Body of pancreas (tissue), 4 donors: Measurements from ENCODE around the gene ZNF345. TPM values are rescaled to one million over a fixed set of nuclear protein-coding genes. Genes with fewer than 3 reads are reported as not detected.

ENCODE experiments used
- ATAC-seq: fragments of 150-250 bp; one replicate; pipeline ENCODE4 v1.9.1; 2016
- DNase-seq, 4 donors: peaks; one replicate each; pipeline ENCODE4 v3.0.0-alpha.2; 2019
- H3K27ac ChIP-seq, 4 donors: fragments of 200-600 bp; sonication (generic); 1 replicate in 3 of 4; 2 replicates in 1 of 4; pipeline versions ENCODE4 v1.5.1 to v1.6.1; 2016 to 2019; ENCODE audit warnings: mild to moderate bottlenecking in 1 of 4, mixed read lengths in 1 of 4, moderate library complexity in 1 of 4
- H3K27me3 ChIP-seq, 2 donors: fragments of 200-600 bp; sonication (generic); one replicate each; pipeline ENCODE4 v1.6.0; 2016; ENCODE audit warnings: mild to moderate bottlenecking in 1 of 2
- H3K36me3 ChIP-seq, 2 donors: fragments of 200-600 bp; sonication (generic); replicated peaks in 1 of 2; 2 replicates each; pipeline ENCODE4 v1.5.1; 2016; ENCODE audit warnings: low read depth in 2 of 2; ENCODE audit not compliant: insufficient read depth in 1 of 2
- H3K4me1 ChIP-seq: fragments of 200-600 bp; sonication (generic); one replicate; pipeline ENCODE4 v1.6.0; 2016
- H3K4me3 ChIP-seq, 2 donors: fragments of 200-600 bp; sonication (generic); 1 replicate in 1 of 2; 2 replicates in 1 of 2; pipeline ENCODE4 v1.5.1; 2016 to 2019
- H3K9me3 ChIP-seq, 3 donors: fragments of 200-600 bp; sonication (generic); 1 replicate in 2 of 3; 2 replicates in 1 of 3; pipeline ENCODE4 v1.5.1; 2016
- POLR2A ChIP-seq, 3 donors: fragments of 450-650 bp; IDR thresholded peaks; one replicate each; pipeline ENCODE4 v1.6.1; 2016; ENCODE audit warnings: antibody characterized with exemption in 3 of 3, mild to moderate bottlenecking in 2 of 3
- WGBS, 2 donors: methylation state at CpG; one replicate each; pipeline ENCODE4 v1.1.5; 2017; 5-methylcytosine and 5-hydroxymethylcytosine counted together
- intact Hi-C: fragments of 100-400 bp; cut with DNase I; formaldehyde crosslinking; loops from one replicate; pipeline ENCODE4 v1.15.1; 2023
- total RNA-seq, 2 donors: library from RNA; depleted of rRNA; stranded (reverse); fragments of >200 nt; gene quantifications; one replicate each; pipeline ENCODE4 v1.1.0, GENCODE V29; 2016
- TF ChIP-seq, protein P1 (sequence below), 7 experiments: fragments of 450-650 bp in 4 of 7; fragments of 200-600 bp in 3 of 7; sonication (generic) in 3 of 7; IDR thresholded peaks; one replicate each; pipeline ENCODE4 v1.5.1; 2016 to 2019; ENCODE audit warnings: antibody characterized with exemption in 7 of 7

Gene ZNF345
- 1 to 10 TPM; 1.3 TPM for total RNA-seq

DNA sequence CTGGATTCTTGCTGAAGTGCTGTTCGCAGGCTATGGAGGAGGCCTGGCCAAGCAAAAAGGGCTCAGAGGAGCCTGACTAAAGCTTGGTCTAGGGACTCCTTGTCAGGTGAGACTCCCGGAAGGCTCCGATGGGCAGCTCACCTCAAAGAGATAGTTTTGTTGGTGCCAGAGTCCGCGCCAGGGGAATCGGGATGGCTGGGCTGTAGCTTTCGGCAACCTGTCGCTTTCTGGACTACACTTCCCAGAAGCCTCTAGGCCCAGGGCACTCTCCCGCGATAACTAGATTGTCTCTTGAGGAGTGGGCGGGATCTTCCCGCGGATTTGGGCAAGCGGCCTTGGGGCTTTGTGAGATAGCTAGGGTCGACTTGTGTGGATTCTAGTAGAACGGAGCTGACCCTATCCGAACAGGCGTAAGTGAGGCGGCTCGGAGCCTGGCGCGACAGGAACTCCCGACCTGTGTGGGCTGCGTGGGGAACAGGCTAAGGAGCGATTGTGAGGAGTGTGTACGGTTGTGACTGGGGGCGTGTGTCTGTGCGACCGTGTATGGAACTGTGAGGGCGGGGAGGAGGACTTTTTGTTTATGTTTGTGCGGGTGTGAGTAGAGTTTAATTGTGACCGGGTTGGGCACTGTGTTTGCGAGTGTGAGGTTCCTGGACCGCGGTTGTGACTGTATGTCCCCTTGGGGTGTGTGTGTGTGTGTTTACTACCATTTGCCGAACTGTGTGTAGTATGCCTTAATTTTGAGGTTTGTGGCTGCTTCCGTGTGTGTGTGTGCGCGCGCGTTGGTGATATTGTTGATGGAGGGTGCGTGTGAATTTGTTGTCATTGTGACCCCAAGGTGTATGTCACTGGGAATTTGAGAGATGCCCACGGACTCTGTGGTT, at the start of gene ZNF345:
Gene ZNF345 (plus strand): TSS at position 318 of the 884 bp plus-strand sequence. CDS start 25,955 bp downstream, outside the sequence.
- intact Hi-C loops = no loop called here
- Histone ChIP-seq H3K36me3 (no peaks in the 10 kb centered on the region), H3K4me1 (peaks cover 13% of the 10 kb centered on the region), H3K27me3 (no peaks in the 10 kb centered on the region), H3K9me3 (no peaks in the 10 kb centered on the region), H3K27ac (peak within 1 kb of the TSS; percentile 78 to 84 (median 81)), H3K4me3 (peak within 1 kb of the TSS; percentile 72 to 86)
- 0 to 1% methylated on average over 25 to 43 of the region's 43 CpGs for WGBS, 2 donors
- ATAC-seq (peak; percentile 94), DNase-seq (peak; percentile 89 to 95 (median 93))
- TF ChIP-seq, protein P1, sequence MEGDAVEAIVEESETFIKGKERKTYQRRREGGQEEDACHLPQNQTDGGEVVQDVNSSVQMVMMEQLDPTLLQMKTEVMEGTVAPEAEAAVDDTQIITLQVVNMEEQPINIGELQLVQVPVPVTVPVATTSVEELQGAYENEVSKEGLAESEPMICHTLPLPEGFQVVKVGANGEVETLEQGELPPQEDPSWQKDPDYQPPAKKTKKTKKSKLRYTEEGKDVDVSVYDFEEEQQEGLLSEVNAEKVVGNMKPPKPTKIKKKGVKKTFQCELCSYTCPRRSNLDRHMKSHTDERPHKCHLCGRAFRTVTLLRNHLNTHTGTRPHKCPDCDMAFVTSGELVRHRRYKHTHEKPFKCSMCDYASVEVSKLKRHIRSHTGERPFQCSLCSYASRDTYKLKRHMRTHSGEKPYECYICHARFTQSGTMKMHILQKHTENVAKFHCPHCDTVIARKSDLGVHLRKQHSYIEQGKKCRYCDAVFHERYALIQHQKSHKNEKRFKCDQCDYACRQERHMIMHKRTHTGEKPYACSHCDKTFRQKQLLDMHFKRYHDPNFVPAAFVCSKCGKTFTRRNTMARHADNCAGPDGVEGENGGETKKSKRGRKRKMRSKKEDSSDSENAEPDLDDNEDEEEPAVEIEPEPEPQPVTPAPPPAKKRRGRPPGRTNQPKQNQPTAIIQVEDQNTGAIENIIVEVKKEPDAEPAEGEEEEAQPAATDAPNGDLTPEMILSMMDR (IDR thresholded peaks at IDR 0.05) = no peak
- TF ChIP-seq POLR2A (IDR thresholded peaks at IDR 0.05) = peak in 2 of 3 donors; percentile 48 to 59

DNA sequence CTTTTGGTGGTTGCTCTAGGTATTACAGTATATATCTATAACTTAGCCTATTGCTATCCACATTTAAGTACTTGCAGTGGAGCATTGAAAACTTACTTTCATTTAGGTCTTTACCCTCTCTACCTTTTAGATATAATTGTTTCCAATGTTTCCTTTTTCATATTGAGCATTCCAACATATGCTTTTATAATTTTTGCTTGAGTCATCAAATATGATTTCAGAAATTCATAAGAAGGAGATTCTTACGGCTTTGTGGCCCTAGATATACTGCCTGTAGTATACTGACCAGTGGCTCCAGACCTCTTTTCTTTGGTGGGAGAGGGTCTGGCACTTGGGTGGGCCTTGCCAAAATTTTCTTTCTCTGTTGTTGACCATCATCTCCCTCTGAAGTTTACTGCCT, 45.3 kb upstream of the ZNF345 start:
- Histone ChIP-seq H3K36me3 (no peaks in the 10 kb centered on the region), H3K4me1 (no peaks in the 10 kb centered on the region), H3K4me3 (no peak overlapping the region), H3K27me3 (no peaks in the 10 kb centered on the region), H3K9me3 (peaks cover 0 to 43% (median 0%) of the 10 kb centered on the region in 3 donors), H3K27ac (no peak overlapping the region)
- no peak for DNase-seq
- no peak for ATAC-seq
- 86 to 97% methylated on average over 1 of the region's 1 CpG for WGBS, 2 donors
- intact Hi-C loops = no loop called here
- TF ChIP-seq, protein P1 (IDR thresholded peaks at IDR 0.05) = peak in 1 of 7 experiments; percentile 23
- no peak for TF ChIP-seq POLR2A (IDR thresholded peaks at IDR 0.05)

DNA sequence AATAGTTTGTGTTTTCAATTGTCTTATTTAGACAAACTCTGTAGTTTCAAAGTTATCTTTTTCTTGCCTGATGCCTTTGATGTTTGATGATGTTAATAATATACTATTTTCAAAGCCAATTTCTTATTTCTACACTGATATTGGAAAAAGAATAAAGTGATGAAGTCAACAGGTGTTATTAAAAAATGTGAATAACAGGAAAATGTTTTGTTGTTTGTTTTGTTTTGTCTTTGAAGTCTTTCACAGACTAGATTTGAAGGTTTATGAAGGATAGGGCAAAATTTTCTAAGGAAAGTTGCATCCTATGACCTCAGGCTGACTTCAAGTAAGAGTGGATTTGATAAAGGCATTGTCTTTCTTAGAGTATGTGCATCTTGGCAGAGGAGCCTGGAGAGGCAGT, 43.6 kb upstream of the ZNF345 start:
- Histone ChIP-seq H3K9me3 (peaks cover 0 to 49% (median 0%) of the 10 kb centered on the region in 3 donors), H3K27ac (no peak overlapping the region), H3K27me3 (no peaks in the 10 kb centered on the region), H3K36me3 (peaks cover 0 to 1% of the 10 kb centered on the region in 2 donors), H3K4me3 (no peak overlapping the region), H3K4me1 (no peaks in the 10 kb centered on the region)
- no peak for ATAC-seq
- no peak for DNase-seq
- intact Hi-C loops = no loop called here
- no peak for TF ChIP-seq POLR2A (IDR thresholded peaks at IDR 0.05)
- TF ChIP-seq, protein P1 (IDR thresholded peaks at IDR 0.05) = no peak

DNA sequence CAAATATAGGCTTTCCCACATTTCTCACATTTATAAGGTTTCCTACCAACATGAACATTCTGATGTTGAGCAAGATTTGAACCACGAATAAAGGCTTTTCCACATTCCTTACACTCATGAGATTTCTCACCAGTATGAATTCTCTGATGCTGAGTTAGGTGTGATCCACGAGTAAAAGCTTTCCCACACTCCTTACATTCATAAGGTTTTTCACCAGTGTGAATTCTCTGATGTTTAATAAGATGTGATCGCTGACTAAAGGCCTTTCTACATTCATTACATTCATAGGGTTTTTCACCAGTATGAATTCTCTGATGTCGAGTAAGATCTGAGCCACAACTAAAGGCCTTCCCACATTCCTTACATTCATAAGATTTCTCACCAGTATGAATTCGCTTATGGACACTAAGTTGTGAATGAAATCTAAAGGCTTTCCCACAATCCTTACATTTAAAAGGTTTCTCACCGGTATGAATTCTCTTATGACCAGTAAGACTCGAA, 31.5 kb upstream of the ZNF345 start:
- no peak overlapping the region for H3K4me3 ChIP-seq
- TF ChIP-seq, protein P1 (IDR thresholded peaks at IDR 0.05) = no peak
- TF ChIP-seq POLR2A (IDR thresholded peaks at IDR 0.05) = no peak
- WGBS, 2 donors = 92 to 97% methylated on average over 7 of the region's 7 CpGs
- H3K4me1 ChIP-seq = no peaks in the 10 kb centered on the region
- intact Hi-C loops = no loop called here
- peaks cover 3 to 89% (median 20%) of the 10 kb centered on the region in 3 donors for H3K9me3 ChIP-seq
- peaks cover 21 to 30% of the 10 kb centered on the region in 2 donors for H3K36me3 ChIP-seq
- ATAC-seq (no peak), DNase-seq (no peak)
- no peak overlapping the region for H3K27ac ChIP-seq
- no peaks in the 10 kb centered on the region for H3K27me3 ChIP-seq
